HG03139 (cell line): ENCODE results near the gene MFNG.
"Not testable (repeated sequence)": the region's sequence is repeated elsewhere in the genome, so short reads cannot be mapped to it uniquely, and the experiment has no call there.

ENCODE experiments used
- ATAC-seq: cut with Tn5 transposase; IDR thresholded peaks from one replicate; pipeline ENCODE4 v1.9.1; 2021; ENCODE audit not compliant: unreplicated experiment

MFNG gene, protein sequence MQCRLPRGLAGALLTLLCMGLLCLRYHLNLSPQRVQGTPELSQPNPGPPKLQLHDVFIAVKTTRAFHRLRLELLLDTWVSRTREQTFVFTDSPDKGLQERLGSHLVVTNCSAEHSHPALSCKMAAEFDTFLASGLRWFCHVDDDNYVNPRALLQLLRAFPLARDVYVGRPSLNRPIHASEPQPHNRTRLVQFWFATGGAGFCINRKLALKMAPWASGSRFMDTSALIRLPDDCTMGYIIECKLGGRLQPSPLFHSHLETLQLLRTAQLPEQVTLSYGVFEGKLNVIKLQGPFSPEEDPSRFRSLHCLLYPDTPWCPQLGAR

DNA sequence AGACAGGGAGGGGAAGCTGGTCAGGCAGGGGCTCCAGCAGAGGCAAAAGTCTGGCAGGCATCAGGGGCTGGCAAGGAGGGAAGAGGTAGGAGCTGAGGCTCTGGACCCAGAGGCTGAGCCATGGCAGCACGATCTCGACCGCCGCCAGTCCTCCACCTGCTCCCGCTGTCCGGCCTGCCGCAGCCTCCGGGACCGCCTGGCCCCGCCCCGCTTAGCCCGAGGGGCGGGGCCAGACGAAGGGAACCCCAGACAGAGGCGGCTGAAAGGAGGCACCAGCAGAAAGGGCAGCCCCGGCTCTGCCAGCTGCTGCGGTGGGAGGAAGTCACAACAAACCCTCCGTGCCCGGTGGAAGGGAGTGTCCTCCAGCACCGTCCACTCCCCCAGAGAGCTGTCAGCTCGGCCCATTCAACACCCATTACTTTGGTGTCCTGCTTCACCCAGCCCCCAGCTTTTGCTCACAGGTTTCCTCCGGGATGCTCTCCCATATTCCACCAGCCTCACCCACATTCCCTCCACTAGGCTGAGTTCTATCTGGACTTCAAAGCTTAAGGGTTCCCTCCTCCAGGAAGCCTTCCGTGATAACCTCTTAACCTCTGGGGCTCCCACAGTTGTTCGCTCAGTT, at the start of gene MFNG:
MFNG (minus strand) TSS at position 161 of the 622 bp plus-strand sequence. CDS start 207 bp downstream, outside the sequence.
- ATAC-seq: peak; percentile 51

DNA sequence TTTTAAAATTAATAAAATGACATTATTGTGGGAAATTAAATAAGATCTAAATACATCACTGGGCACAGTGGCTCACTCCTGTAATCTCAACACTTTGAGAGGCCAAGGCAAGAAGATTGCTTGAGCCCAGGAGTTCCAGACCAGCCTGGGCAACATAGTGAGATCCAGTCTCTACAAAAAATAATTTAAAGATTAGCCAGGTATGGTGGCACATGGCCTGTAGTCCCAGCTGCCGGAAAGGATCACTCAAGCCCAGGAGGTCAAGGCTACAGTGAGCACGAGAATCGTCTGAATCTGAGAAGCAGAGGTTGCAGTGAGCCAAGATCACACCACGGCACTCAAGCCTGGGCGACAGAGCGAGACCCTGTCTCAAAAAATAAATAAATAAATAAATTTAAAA, 49.0 kb upstream of the MFNG start:
- no peak for ATAC-seq

DNA sequence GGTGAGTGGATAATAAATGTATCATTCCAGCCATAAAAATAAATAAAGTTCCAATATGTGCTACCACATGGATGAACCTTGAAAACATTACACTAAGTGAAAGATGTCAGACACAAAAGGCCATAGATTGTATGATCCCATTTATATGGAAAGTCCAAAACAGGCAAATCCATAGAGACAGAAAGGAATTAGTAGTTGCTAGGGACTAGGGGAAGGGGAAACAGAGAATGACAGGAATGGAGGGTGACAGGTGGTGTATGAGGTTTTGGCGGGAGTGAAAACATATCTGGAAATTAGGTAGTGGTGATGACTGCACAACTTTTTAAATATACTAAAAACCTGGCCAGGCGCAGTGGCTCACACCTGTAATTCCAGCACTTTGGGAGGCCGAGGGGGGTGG, 48.3 kb upstream of the MFNG start:
- no peak for ATAC-seq

DNA sequence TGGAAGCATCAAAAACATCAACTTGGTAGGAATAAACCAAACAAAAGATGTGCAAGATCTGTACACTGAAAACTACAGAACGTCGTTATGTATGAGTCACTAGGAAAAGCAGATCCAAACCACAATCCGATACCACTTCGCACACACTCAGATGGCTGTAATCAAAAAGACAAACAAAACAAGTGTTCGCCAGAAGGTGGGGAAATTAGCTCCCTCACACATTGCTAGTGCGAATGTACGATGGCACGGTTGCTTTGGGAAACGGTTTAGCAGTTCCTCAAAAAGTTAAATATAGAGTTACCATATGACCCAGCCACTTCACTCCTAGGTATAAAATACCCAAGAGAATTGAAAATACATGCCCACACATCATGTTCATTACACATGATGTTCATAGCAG, 47.8 kb upstream of the MFNG start:
- ATAC-seq: no peak

DNA sequence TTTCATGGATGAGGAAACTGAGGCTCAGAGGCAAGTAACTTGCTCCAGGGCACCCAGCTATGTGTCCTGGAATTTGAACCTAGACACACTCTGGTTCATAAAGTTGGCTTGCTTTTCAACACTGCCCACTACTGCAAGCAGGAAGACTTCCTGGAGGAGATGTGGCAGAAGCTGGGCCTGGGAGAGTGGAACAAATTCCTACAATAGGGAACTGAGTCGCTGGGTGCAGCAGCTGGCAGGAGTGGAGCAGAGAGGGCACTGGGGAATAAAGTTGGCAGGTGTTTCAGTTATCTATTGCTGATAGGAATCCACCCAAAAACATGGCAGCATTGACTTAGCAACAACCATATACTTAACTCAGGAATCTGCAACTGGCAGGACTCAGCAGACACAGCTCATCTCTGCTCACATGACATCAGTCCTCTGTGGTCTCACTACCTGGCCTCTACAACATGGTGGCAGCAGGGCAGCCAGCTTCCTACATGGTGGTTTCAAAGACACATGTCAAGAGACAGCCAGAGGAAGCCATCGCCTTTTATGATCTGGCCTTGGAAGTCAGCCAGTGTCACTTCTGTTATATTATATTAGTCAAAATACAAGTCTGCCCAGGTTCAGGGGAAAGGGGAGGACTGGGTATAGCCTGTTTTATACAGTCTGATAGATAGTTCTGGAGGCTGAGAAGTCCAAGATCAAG, 43.6 kb upstream of the MFNG start:
- ATAC-seq: no peak

DNA sequence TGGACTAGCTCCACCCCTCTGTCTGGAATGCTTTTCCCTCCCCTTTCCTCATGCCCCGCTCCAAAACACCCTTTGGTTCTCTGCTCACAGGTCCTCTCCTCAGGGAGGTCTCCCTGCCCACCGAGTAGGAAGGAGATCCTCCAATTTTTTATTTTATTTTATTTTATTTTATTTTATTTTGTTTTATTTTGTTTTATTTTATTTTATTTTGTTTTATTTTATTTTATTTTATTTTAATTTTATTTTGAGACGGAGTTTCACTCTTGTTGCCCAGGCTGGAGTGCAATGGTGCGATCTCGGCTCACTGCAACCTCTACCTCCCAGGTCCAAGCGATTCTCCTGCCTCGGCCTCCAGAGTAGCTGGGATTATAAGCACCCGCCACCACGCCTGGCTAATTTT, 41.8 kb upstream of the MFNG start:
- ATAC-seq: not testable (repeated sequence)

DNA sequence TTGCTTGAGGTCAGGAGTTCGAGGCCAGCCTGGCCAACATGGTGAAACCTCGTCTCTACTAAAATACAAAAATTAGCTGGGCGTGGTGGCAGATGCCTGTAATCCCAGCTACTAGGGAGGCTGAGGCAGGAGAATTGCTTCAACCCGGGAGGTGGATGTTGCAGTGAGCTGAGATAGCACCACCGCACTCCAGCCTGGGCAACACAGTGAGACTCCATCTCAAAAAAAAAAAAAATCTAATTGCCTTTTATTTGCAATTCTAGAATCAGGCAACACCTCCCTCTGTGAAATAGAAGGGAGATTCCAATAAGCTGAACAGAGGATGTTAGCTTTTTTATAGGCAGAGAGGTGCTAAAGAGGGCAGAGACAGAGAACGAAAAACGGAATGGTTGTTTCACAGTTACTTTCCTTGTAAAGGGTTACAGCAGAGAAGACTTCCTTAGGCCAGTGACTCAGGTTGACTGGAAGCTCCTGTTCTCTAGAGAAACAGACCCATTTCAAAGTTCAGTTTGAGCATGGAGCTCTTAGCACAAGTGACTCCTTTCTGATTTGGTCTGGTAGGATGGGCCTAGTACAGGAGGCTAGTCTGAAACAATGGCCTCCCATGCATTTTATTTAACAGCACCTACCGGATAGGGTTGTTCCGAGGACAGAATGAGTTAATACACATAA, 41.0 kb upstream of the MFNG start:
- not testable (repeated sequence) for ATAC-seq

DNA sequence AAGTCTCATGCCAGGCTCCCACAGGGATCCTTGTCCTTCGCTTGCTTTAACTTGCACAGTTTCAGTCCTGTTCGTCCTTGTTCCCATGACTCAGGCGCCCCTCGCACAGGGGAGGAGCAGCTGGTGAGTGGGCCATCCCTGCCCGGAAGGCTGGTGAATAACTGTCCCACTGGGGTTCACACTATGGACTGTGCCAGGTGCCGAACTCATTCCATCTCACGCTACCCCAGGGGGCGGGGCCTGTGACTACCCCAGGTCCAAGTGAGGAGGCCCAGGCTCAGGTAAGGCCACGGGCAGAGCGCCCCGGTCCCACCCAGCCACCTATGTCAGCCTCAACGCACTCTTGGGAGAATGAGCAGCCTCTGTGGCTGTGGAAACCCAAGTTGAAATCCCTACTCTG, 40.2 kb upstream of the MFNG start:
- no peak for ATAC-seq

DNA sequence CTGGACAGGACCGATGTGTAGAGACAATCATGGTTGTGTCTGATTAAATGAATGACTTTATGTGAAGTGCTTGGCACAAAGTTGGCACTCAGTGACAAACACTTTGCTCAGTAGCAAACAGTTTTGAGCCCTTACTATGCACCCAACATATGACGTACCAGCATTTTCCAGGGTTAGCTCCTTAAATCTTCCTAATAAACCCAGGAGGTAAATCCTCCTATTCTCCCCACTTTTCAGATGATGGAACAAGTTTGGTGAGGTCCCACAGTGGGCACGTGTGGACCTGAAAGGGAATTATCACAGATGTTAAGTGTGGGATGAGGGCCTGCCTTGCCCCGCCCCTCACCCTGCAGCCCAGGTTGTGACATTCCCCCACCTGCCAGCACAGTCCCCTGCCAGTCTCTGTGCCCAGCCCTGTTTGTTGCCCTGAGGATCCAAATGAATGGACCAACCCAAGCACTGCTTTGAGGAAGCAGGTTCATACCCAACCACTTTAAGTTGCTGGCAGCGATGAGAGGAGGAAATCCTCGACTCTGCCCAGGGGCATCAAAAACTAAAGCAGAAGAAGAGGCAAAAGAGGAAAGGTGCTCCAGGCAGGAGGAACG, 39.7 kb upstream of the MFNG start:
- ATAC-seq: no peak

DNA sequence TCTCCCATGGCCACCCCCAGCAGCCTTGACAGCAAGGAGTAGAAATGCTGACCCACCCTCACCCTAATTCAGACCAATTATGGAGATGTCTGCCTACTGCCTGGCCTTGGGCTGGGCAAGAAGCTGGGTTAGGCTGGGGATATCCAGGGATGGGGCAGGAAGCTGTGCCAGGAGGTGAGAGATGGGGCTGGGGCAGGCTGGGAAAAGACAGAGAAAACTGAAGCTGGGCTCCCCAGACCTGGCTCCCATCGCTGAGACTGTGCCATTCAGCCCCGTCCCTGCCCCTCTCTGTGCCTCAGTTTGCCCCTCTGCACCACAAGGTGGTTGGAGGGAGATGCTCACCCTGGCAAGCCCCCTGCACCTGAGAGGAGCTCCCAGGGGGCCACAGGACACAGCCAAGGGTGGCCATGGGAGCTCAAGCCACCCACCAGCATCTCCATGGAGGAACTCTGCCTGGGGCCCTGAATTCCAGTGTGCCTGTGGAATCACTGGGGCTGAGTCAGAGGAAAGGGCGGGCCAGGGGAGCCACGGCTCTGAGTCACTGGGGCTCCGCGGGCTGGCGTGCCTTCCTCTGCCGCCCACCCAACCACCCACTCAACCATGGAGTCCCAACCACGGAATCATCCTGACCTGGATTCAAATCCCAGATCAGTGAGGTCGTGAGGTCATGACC, 39.0 kb upstream of the MFNG start:
- ATAC-seq: no peak

DNA sequence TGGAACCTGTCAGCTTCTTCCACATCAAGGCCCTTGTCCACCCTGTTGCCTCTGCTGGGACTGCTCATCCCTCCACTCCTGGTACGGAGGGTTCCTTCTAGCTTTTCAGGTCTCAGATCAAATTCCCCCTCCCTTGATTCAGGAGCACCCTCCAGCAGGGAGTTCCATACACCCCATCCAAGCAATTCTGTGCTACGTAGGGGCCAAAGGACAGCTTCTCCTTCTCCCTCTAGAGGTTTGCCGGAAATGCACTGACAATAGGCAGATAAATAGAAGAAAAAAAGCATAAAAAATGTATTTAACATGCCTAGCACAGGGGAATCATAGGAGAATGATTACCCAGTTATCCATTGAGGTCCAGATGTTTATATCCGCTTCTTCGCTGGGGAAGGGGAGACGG, 36.3 kb upstream of the MFNG start:
- ATAC-seq: no peak

DNA sequence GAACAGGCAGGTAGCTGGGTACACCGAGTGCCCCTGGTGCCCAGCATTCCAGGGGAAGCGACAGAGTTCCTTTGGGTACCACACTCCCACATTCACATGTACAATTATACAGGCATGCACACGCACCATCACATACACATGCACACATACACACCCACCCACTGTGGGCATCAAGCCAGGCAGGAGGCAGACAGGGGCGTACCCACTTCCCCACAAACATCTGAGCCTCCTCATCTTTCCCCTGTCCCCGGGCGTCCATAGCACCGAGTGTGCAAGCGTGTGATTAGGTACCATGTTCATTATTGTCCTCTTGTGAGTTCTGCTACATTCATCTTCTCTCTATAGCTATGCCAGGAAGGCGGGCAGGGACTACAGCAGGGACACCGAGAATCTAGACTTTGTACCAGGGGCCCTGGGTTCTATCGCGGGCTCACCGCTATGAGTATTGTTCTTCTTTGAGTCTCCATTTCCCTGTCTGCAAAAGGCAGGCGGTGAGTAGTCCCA, 35.1 kb upstream of the MFNG start:
- ATAC-seq: no peak

DNA sequence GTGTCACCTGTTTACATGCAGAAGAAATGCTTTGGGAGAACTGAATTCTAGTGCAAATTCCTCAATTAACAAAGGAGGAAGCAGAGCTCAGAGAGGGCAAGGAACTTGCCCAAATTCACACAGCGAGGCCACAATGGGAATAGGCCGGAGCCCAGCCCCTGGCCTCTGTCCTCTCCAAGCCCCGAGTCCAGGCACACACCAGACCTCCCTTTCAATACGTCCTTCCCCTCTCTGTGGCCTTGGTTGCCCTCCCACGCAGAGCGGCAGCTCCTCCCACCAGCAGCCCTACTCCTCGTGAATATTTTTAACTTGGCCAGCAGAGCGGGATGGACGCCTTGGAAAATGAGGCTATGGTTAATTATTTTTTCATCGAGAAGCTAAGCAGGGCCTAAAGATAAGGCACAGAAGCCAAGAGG, 34.6 kb upstream of the MFNG start:
- ATAC-seq: no peak

DNA sequence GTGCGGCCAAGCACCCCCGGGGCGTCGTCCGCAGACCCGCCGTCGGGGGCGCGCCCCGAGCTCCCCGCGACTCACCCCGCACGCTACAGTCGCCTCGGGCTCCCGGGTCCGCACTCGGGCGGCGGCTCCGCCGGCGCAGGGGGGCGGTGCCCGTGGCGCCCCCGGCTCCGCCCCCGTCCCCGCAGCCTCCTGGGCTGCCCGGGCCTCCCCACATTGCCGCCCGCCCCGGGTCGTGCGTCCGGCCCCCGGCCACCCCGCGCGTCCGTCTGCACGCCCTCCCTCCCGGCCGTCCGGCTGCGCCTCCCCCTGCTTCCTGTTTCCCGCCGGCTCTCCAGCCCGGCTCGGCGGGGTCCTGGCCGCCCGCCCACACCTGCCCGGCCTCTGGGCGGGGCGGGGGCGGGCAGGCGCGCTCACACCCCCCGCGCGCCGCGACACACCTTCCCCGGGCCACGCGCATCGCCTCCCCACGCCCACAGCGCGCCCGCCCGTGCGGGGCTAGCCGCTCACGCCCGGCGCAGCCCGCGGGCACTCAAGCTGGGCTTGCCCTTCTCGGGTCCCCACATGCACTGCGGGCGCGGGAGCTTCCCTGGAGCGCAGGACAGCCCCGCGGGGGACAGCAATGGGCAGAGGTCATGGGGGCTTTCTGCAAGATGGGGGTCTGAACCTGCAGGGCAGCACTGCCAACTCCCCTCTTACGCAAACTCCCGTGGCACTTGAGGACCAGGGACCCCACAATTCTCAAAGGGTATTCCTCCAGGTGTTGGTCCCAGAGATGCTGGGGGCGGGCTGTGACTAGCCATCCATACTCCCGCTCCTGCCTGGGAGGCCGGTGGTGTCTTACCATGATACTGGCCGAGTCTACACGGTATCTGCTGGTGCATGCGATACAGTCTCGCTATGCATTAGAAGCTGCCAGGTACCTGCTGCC, 33.3 kb upstream of the MFNG start, which contains the start of gene CARD10:
CARD10 (minus strand) TSS at position 148 of the 928 bp plus-strand sequence. CDS start 215 bp downstream, outside the sequence.
- no peak for ATAC-seq

DNA sequence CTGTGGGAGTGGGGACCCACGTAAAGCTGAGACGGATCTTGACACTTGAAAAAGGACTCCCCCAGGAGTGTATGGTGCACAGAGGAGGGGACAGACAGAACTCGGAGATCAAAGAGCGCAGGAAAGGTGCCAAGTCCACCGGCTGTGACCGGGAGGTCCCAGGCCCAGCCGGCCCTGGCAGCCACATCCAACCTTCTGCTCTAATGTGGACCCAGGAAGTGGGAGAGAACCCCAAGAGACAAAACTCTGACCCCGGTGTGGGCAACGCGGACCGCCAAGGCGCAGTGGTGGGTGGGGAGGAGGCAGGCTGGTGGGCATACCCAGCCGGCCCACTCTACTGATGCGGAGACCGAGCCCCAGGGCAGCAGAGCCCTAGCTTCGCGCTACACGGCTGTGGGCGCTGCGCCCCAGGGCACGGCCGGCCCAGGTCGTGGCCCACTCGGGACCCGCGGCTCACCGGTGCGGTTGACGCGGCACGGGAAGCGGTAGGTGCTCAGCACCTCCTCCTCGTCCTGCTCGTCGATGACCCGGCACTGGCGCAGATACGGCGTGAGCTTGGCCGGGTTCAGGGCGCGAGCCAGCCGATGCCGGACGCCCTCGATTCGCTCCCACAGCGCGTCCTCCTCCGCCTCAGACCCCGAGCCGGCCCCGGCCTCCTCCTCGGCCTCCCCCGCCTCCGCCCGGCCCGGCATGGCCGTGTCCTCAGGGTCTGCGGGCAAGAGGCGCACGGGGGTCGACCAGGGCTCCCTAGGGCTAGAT, 32.5 kb upstream of the MFNG start:
- ATAC-seq: no peak

DNA sequence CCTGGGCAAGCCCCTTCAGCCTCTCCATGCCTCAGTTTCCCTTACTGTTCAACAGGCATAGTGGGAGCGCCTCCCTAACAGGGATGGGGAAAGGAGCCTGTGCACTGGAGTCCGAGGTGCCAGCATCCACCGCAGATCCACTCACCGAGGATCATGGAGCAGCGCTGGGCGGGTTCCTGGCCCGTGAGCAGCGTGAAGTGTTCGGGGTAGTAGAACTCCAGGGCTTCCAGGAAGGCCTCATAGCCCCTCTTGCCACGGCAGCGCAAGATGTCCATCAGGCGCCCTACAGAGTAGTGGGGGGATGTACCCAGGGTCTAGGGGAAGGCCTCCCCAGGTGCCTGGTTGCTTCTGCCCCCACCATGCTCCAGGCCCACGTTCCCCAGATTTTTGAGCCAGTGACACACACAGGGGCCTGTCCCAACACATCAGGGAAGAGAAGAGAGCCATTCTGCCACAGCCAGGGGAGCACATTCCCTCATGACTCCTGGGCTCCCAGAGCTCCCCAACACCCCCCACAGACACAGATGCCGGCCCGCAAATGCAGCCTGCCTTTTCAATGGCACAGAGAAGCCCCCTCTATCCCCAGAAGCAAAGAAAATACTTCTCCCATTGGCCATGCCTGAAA, 31.8 kb upstream of the MFNG start:
- ATAC-seq: no peak

DNA sequence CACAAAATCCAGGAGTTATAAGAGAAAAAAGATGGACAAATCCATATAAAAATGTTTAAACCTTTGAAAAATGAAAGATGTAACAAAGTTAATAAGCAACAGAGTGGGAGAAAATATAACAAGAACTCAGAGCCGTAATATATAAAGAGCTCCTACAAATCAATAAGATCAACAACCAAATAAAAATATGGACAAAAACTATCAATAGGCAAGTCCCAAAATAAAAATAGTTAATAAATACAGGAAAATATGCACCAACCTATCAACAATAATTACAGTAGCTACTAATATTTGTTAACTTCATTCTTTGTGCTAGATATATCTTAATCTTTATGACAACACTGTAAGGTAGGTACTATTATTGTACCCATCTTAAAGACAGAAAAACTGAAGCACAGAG, 30.3 kb upstream of the MFNG start:
- ATAC-seq: no peak

DNA sequence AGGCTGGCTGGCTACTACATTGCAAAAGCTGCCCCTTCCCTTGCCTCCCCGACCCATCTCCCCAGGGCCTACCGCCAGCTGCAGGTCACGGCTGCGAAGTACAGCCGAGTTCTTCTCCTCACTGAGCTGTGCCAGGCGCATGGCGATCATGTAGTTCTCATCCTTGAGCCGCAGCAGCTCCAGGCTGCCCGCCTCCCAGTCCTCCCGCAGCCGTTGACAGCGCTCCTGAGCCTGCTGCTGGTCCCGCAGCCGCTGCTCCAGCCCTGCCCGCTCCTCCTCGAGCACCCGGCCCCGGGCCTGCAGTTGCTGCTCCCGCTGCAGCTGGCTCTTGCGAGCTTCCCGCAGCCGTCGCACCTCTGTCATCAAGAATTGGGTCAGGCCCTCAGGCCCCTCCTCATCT, 29.7 kb upstream of the MFNG start:
- no peak for ATAC-seq
